Activated CD8-positive, alpha-beta T cell treated with anti-CD3 and anti-CD28 coated beads for 36 hours (primary cell): Measurements from ENCODE around the gene PREX1. TPM values are rescaled to one million over a fixed set of nuclear protein-coding genes. Genes with fewer than 3 reads are reported as not detected.

ENCODE experiments used
- ATAC-seq: fragments of 200-7000 bp; cut with Tn5 transposase; one replicate; pipeline ENCODE4 v1.10.0; 2021; ENCODE audit warnings: mild to moderate bottlenecking, moderate library complexity
- CTCF ChIA-PET: fragments of 350-600 bp; sonication (Branson Sonifier 250); formaldehyde crosslinking; loops from one replicate; lab custom pipeline; 2021; ENCODE audit warnings: antibody characterized with exemption; lab: Charles Lee
- POLR2A ChIA-PET: fragments of 350-600 bp; sonication (Branson Sonifier 250); formaldehyde crosslinking; loops from one replicate; lab custom pipeline; 2021; ENCODE audit warnings: antibody characterized with exemption; lab: Charles Lee
- DNase-seq: peaks from one replicate; pipeline ENCODE4 v3.0.0-alpha.2; 2020
- H3K27ac Mint-ChIP-seq: one replicate; pipeline ENCODE4 v1.8.0; 2021; ENCODE audit warnings: mild to moderate bottlenecking, mixed read lengths
- H3K27me3 Mint-ChIP-seq: one replicate; pipeline ENCODE4 v1.8.0; 2021; ENCODE audit warnings: mixed read lengths
- H3K36me3 Mint-ChIP-seq: one replicate; pipeline ENCODE4 v1.8.0; 2021; ENCODE audit warnings: low read depth, mixed read lengths
- H3K4me1 Mint-ChIP-seq: one replicate; pipeline ENCODE4 v1.8.0; 2021; ENCODE audit warnings: low read depth, mixed read lengths
- H3K4me3 Mint-ChIP-seq: one replicate; pipeline ENCODE4 v1.8.0; 2021; ENCODE audit warnings: mild to moderate bottlenecking, moderate library complexity, mixed read lengths
- H3K9me3 Mint-ChIP-seq: one replicate; pipeline ENCODE4 v1.8.0; 2021; ENCODE audit warnings: mixed read lengths
- CTCF ChIP-seq: fragments of 200-600 bp; IDR thresholded peaks from one replicate; pipeline ENCODE4 v1.8.0; 2022; ENCODE audit warnings: antibody characterized with exemption, mild to moderate bottlenecking
- intact Hi-C: fragments of 100-400 bp; cut with micrococcal nuclease; formaldehyde crosslinking; loops from one replicate; pipeline ENCODE4 v1.10.0; 2022
- total RNA-seq, 2 experiments: library from RNA; stranded (reverse); gene quantifications; one replicate each; pipeline ENCODE4 v1.2.3, GENCODE V29; 2021

PREX1 gene
- total RNA-seq, 2 experiments from 2014 or later = 79.7 to 80.5 TPM

GRCh38 chr20:48786951-48787705, 40.7 kb downstream of the PREX1 start:
- ChIA-PET CTCF (interaction anchor here (1.2 kb wide), 1 partner anchor 11 kb away, joined by 3 read pairs; no protein-coding TSS in a partner anchor), POLR2A (interaction anchor here (1.3 to 6.0 kb wide), 5 partner anchors 15 to 120 kb away, joined by 3 to 48 read pairs (median 14); no protein-coding TSS in a partner anchor)
- ATAC-seq (no peak), DNase-seq (no peak)
- H3K27me3 Mint-ChIP-seq = no peaks in the 10 kb centered on the region
- peaks cover 51% of the 10 kb centered on the region for H3K4me1 Mint-ChIP-seq
- H3K27ac Mint-ChIP-seq = peak overlapping the region; percentile 66
- peaks cover 26% of the 10 kb centered on the region for H3K36me3 Mint-ChIP-seq
- H3K4me3 Mint-ChIP-seq = no peak overlapping the region
- no peak for TF ChIP-seq CTCF
- H3K9me3 Mint-ChIP-seq = peaks cover 3% of the 10 kb centered on the region
- intact Hi-C loops = no loop called here

- TF ChIP-seq CTCF = no peak
- H3K36me3 Mint-ChIP-seq = peaks cover 31% of the 10 kb centered on the region
- H3K27ac Mint-ChIP-seq = no peak overlapping the region
- intact Hi-C loops = loop anchor here (2.0 kb wide), 1 partner anchor 71 kb away; no protein-coding TSS in a partner anchor
- ChIA-PET CTCF (no interaction called here), POLR2A (interaction anchor here (0.9 to 1.3 kb wide), 5 partner anchors 33 to 121 kb away, joined by 3 to 4 read pairs (median 3); no protein-coding TSS in a partner anchor)
- H3K4me1 Mint-ChIP-seq = peaks cover 41% of the 10 kb centered on the region
- DNase-seq (no peak), ATAC-seq (no peak)
- peaks cover 8% of the 10 kb centered on the region for H3K9me3 Mint-ChIP-seq
- H3K4me3 Mint-ChIP-seq = no peak overlapping the region
- H3K27me3 Mint-ChIP-seq = no peaks in the 10 kb centered on the region
Observed at GRCh38 chr20:48785801-48786200, 42.0 kb downstream of the PREX1 start.

GRCh38 chr20:48785256-48785655, 42.5 kb downstream of the PREX1 start:
- intact Hi-C loops = loop anchor here (2.0 kb wide), 1 partner anchor 70 kb away; no protein-coding TSS in a partner anchor
- TF ChIP-seq CTCF = no peak
- peaks cover 36% of the 10 kb centered on the region for H3K36me3 Mint-ChIP-seq
- ATAC-seq (no peak), DNase-seq (no peak)
- H3K27ac Mint-ChIP-seq = no peak overlapping the region
- H3K4me1 Mint-ChIP-seq = peaks cover 40% of the 10 kb centered on the region
- H3K27me3 Mint-ChIP-seq = no peaks in the 10 kb centered on the region
- no peak overlapping the region for H3K4me3 Mint-ChIP-seq
- POLR2A ChIA-PET = interaction anchor here (0.9 to 1.3 kb wide), 3 partner anchors 33 to 43 kb away, joined by 3 to 4 read pairs (median 4); no protein-coding TSS in a partner anchor
- peaks cover 8% of the 10 kb centered on the region for H3K9me3 Mint-ChIP-seq
- CTCF ChIA-PET = no interaction called here

GRCh38 chr20:48784273-48784641, 43.5 kb downstream of the PREX1 start:
- peaks cover 34% of the 10 kb centered on the region for H3K4me1 Mint-ChIP-seq
- ChIA-PET CTCF (interaction anchor here (1.3 kb wide), 1 partner anchor 33 kb away, joined by 3 read pairs; no protein-coding TSS in a partner anchor), POLR2A (interaction anchor here (0.8 to 2.1 kb wide), 4 partner anchors 12 to 127 kb away, joined by 3 to 7 read pairs (median 4); no protein-coding TSS in a partner anchor)
- H3K27ac Mint-ChIP-seq = no peak overlapping the region
- H3K36me3 Mint-ChIP-seq = peaks cover 44% of the 10 kb centered on the region
- no peak for TF ChIP-seq CTCF
- ATAC-seq (peak; percentile 9), DNase-seq (peak; percentile 55)
- peaks cover 17% of the 10 kb centered on the region for H3K9me3 Mint-ChIP-seq
- intact Hi-C loops = loop anchor here (2.0 to 5.0 kb wide), 3 partner anchors 38 to 69 kb away; no protein-coding TSS in a partner anchor
- H3K27me3 Mint-ChIP-seq = no peaks in the 10 kb centered on the region
- no peak overlapping the region for H3K4me3 Mint-ChIP-seq
